GM12878 (cell line): ENCODE measurements around the gene PLXNC1. TPM values are rescaled to one million over a fixed set of nuclear protein-coding genes. Genes with fewer than 3 reads are reported as not detected.
A peak's percentile ranks its signal among the peaks of the same experiment; 100 is the strongest.

Source experiments
- BACH1 ChIP-seq: fragments of 450-650 bp; IDR thresholded peaks from 2 replicates; pipeline ENCODE4 v1.6.1; 2017; ENCODE audit warnings: mild to moderate bottlenecking, borderline replicate concordance
- BHLHE40 ChIP-seq, 2 experiments: fragments of 450-650 bp in 1 of 2; IDR thresholded peaks; 2 replicates each; pipeline ENCODE4 v1.6.1; 2011 to 2017; ENCODE audit warnings: low read depth in 2 of 2, borderline replicate concordance in 1 of 2, improper control_type of control experiment in 1 of 2, low read length in 1 of 2, mild to moderate bottlenecking in 1 of 2
- CBFB ChIP-seq: IDR thresholded peaks from 2 replicates; pipeline ENCODE4 v1.6.1; 2016; ENCODE audit warnings: antibody characterized with exemption, low read depth
- CBX3 ChIP-seq: fragments of 200-600 bp; sonication (generic); IDR thresholded peaks from 2 replicates; pipeline ENCODE4 v1.6.1; 2016; ENCODE audit warnings: low read depth, borderline replicate concordance
- CBX5 ChIP-seq: sonication (generic); IDR thresholded peaks from 2 replicates; pipeline ENCODE4 v1.6.1; 2016; ENCODE audit warnings: low read depth, moderate library complexity, mild to moderate bottlenecking, inconsistent platforms
- CREM ChIP-seq: IDR thresholded peaks from 2 replicates; pipeline ENCODE4 v1.6.1; 2014; ENCODE audit warnings: antibody characterized with exemption, low read depth
- DPF2 ChIP-seq: fragments of 450-650 bp; IDR thresholded peaks from 2 replicates; pipeline ENCODE4 v1.6.1; 2017; ENCODE audit warnings: mild to moderate bottlenecking
- FOXM1 ChIP-seq: IDR thresholded peaks from 2 replicates; pipeline ENCODE4 v1.6.1; 2012; ENCODE audit warnings: low read depth, mild to moderate bottlenecking, inconsistent platforms, low read length, moderate library complexity
- IRF4 ChIP-seq: IDR thresholded peaks from 2 replicates; pipeline ENCODE4 v1.6.1; 2011; ENCODE audit warnings: low read depth, low read length
- KLF5 ChIP-seq: fragments of 450-650 bp; IDR thresholded peaks from 2 replicates; pipeline ENCODE4 v1.6.1; 2014; ENCODE audit warnings: mild to moderate bottlenecking; ENCODE audit not compliant: partially characterized antibody
- MEF2B ChIP-seq: fragments of 450-650 bp; IDR thresholded peaks from 2 replicates; pipeline ENCODE4 v1.6.1; 2018; ENCODE audit warnings: mild to moderate bottlenecking, moderate library complexity; ENCODE audit not compliant: partially characterized antibody, poor library complexity, severe bottlenecking
- MTA3 ChIP-seq: IDR thresholded peaks from 2 replicates; pipeline ENCODE4 v1.6.1; 2012; ENCODE audit warnings: low read length, inconsistent platforms, borderline replicate concordance
- MYB ChIP-seq: fragments of 150-350 bp; IDR thresholded peaks from 2 replicates; pipeline ENCODE4 v1.6.1; 2014; ENCODE audit warnings: mild to moderate bottlenecking, low read depth, low read length, borderline replicate concordance
- NR2F1 ChIP-seq: fragments of 450-650 bp; conservative IDR thresholded peaks from 2 replicates; pipeline ENCODE4 v1.6.1; 2017; ENCODE audit warnings: mild to moderate bottlenecking
- NRF1 ChIP-seq: conservative IDR thresholded peaks from 2 replicates; pipeline ENCODE4 v1.6.1; 2011; ENCODE audit warnings: mild to moderate bottlenecking, low read depth, low read length, improper control_type of control experiment
- RELA ChIP-seq: fragments of 450-650 bp; IDR thresholded peaks from 2 replicates; pipeline ENCODE4 v1.8.0; 2014; ENCODE audit warnings: borderline replicate concordance; ENCODE audit not compliant: partially characterized antibody
- SMARCA5 ChIP-seq: fragments of 450-650 bp; IDR thresholded peaks from 2 replicates; pipeline ENCODE4 v1.6.1; 2017; ENCODE audit warnings: mild to moderate bottlenecking
- SUPT20H ChIP-seq: IDR thresholded peaks from 2 replicates; pipeline ENCODE4 v1.6.1; 2011; ENCODE audit warnings: low read depth, mild to moderate bottlenecking, low read length, moderate library complexity, borderline replicate concordance; ENCODE audit not compliant: control insufficient read depth
- TBL1XR1 ChIP-seq: IDR thresholded peaks from 2 replicates; pipeline ENCODE4 v1.6.1; 2012; ENCODE audit warnings: low read depth, low read length, improper control_type of control experiment
- polyA plus RNA-seq, 11 experiments: library from polyadenylated mRNA; depleted of rRNA in 4 of 11; unstranded in 6 of 11; stranded (reverse) in 5 of 11; fragments of >200 nt; fragmentation: Nextera tagmentation in 4 of 11; fragmentation: Illumina TruSeq in 1 of 11; extraction: Ambion mirVana in 4 of 11; extraction: Trizol in 1 of 11; gene quantifications; 1 replicate in 1 of 11; 2 replicates in 10 of 11; pipeline versions ENCODE4 v1.2.1 to v1.2.3, GENCODE V29; 2011 to 2016; ENCODE audit warnings: inconsistent platforms in 2 of 11, missing spikeins in 2 of 11, low read depth in 1 of 11
- total RNA-seq, 4 experiments: library from RNA; depleted of rRNA in 3 of 4; stranded (reverse); fragments of >200 nt in 3 of 4; fragmentation: Illumina TruSeq in 1 of 4; extraction: Trizol in 1 of 4; gene quantifications; 2 replicates each; pipeline versions ENCODE4 v1.2.1 to v1.2.3, GENCODE V29; 2013 to 2021
- TF ChIP-seq, protein P1 (sequence below): fragments of 450-650 bp; IDR thresholded peaks from 2 replicates; pipeline ENCODE4 v1.6.1; 2016; ENCODE audit warnings: mild to moderate bottlenecking
- TF ChIP-seq, protein P2 (sequence below): fragments of 450-650 bp; IDR thresholded peaks from 2 replicates; pipeline ENCODE4 v1.6.1; 2017; ENCODE audit warnings: mild to moderate bottlenecking, moderate library complexity
- TF ChIP-seq, protein P3 (sequence below): fragments of 450-650 bp; IDR thresholded peaks from 2 replicates; pipeline ENCODE4 v1.6.1; 2016; ENCODE audit warnings: mild to moderate bottlenecking, moderate library complexity, borderline replicate concordance

PLXNC1 gene
- total and polyA plus RNA-seq, 10 of the 15 experiments (the other 5 are each of a cell fraction or from before 2014, with no cell fraction given): 5.2 to 41.2 (median 24.6) TPM

DNA sequence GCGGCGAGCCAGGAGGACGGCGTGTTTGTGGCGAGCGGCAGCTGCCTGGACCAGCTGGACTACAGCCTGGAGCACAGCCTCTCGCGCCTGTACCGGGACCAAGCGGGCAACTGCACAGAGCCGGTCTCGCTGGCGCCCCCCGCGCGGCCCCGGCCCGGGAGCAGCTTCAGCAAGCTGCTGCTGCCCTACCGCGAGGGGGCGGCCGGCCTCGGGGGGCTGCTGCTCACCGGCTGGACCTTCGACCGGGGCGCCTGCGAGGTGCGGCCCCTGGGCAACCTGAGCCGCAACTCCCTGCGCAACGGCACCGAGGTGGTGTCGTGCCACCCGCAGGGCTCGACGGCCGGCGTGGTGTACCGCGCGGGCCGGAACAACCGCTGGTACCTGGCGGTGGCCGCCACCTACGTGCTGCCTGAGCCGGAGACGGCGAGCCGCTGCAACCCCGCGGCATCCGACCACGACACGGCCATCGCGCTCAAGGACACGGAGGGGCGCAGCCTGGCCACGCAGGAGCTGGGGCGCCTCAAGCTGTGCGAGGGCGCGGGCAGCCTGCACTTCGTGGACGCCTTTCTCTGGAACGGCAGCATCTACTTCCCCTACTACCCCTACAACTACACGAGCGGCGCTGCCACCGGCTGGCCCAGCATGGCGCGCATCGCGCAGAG is 873 bp downstream of the PLXNC1 start (continued):
- TF ChIP-seq BHLHE40 (IDR thresholded peaks at IDR 0.05; ENCODE audit: borderline replicate concordance in 1 of 2, low read depth in 2 of 2, low read length in 1 of 2): peak in 1 of 2 experiments; percentile 54; a peak in 1 of 4 replicates
- no peak for TF ChIP-seq TBL1XR1
- peak; percentile 56; the same call in 1 of the 2 replicates for TF ChIP-seq BACH1
- TF ChIP-seq, protein P1, sequence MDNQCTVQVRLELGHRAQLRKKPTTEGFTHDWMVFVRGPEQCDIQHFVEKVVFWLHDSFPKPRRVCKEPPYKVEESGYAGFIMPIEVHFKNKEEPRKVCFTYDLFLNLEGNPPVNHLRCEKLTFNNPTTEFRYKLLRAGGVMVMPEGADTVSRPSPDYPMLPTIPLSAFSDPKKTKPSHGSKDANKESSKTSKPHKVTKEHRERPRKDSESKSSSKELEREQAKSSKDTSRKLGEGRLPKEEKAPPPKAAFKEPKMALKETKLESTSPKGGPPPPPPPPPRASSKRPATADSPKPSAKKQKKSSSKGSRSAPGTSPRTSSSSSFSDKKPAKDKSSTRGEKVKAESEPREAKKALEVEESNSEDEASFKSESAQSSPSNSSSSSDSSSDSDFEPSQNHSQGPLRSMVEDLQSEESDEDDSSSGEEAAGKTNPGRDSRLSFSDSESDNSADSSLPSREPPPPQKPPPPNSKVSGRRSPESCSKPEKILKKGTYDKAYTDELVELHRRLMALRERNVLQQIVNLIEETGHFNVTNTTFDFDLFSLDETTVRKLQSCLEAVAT: no peak
- TF ChIP-seq DPF2: peak; percentile 53
- TF ChIP-seq NR2F1: no peak; the same call in none of the 2 replicates
- TF ChIP-seq CBFB: no peak
- TF ChIP-seq CBX5: peak; percentile 75; the same call in 1 of the 2 replicates
- no peak for TF ChIP-seq SUPT20H
- peak; percentile 96 for TF ChIP-seq SMARCA5
- no peak for TF ChIP-seq MTA3
- TF ChIP-seq FOXM1: peak; percentile 86
- TF ChIP-seq, protein P2, sequence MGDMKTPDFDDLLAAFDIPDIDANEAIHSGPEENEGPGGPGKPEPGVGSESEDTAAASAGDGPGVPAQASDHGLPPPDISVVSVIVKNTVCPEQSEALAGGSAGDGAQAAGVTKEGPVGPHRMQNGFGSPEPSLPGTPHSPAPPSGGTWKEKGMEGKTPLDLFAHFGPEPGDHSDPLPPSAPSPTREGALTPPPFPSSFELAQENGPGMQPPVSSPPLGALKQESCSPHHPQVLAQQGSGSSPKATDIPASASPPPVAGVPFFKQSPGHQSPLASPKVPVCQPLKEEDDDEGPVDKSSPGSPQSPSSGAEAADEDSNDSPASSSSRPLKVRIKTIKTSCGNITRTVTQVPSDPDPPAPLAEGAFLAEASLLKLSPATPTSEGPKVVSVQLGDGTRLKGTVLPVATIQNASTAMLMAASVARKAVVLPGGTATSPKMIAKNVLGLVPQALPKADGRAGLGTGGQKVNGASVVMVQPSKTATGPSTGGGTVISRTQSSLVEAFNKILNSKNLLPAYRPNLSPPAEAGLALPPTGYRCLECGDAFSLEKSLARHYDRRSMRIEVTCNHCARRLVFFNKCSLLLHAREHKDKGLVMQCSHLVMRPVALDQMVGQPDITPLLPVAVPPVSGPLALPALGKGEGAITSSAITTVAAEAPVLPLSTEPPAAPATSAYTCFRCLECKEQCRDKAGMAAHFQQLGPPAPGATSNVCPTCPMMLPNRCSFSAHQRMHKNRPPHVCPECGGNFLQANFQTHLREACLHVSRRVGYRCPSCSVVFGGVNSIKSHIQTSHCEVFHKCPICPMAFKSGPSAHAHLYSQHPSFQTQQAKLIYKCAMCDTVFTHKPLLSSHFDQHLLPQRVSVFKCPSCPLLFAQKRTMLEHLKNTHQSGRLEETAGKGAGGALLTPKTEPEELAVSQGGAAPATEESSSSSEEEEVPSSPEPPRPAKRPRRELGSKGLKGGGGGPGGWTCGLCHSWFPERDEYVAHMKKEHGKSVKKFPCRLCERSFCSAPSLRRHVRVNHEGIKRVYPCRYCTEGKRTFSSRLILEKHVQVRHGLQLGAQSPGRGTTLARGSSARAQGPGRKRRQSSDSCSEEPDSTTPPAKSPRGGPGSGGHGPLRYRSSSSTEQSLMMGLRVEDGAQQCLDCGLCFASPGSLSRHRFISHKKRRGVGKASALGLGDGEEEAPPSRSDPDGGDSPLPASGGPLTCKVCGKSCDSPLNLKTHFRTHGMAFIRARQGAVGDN: peak; percentile 45; the same call in 1 of the 2 replicates
- TF ChIP-seq, protein P3, sequence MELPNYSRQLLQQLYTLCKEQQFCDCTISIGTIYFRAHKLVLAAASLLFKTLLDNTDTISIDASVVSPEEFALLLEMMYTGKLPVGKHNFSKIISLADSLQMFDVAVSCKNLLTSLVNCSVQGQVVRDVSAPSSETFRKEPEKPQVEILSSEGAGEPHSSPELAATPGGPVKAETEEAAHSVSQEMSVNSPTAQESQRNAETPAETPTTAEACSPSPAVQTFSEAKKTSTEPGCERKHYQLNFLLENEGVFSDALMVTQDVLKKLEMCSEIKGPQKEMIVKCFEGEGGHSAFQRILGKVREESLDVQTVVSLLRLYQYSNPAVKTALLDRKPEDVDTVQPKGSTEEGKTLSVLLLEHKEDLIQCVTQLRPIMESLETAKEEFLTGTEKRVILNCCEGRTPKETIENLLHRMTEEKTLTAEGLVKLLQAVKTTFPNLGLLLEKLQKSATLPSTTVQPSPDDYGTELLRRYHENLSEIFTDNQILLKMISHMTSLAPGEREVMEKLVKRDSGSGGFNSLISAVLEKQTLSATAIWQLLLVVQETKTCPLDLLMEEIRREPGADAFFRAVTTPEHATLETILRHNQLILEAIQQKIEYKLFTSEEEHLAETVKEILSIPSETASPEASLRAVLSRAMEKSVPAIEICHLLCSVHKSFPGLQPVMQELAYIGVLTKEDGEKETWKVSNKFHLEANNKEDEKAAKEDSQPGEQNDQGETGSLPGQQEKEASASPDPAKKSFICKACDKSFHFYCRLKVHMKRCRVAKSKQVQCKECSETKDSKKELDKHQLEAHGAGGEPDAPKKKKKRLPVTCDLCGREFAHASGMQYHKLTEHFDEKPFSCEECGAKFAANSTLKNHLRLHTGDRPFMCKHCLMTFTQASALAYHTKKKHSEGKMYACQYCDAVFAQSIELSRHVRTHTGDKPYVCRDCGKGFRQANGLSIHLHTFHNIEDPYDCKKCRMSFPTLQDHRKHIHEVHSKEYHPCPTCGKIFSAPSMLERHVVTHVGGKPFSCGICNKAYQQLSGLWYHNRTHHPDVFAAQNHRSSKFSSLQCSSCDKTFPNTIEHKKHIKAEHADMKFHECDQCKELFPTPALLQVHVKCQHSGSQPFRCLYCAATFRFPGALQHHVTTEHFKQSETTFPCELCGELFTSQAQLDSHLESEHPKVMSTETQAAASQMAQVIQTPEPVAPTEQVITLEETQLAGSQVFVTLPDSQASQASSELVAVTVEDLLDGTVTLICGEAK: no peak
- no peak for TF ChIP-seq IRF4
- TF ChIP-seq RELA: peak; percentile 66
- peak; percentile 22 for TF ChIP-seq MEF2B
- peak; percentile 35 for TF ChIP-seq KLF5
- TF ChIP-seq MYB: no peak
- TF ChIP-seq CREM: no peak
- no peak for TF ChIP-seq NRF1
- TF ChIP-seq CBX3: no peak
